K562 (cell line): ENCODE data around the gene ACBD6. TPM values are rescaled to one million over a fixed set of nuclear protein-coding genes. Genes with fewer than 3 reads are reported as not detected.

ENCODE experiments used
- ATF3 ChIP-seq, 2 experiments: fragments of 450-650 bp in 1 of 2; sonication (generic) in 1 of 2; formaldehyde crosslinking in 1 of 2; IDR thresholded peaks in 1 of 2; conservative IDR thresholded peaks in 1 of 2; 2 replicates each; pipeline versions ENCODE4 v1.6.1 to v1.8.1; 2016 to 2023; ENCODE audit warnings: mild to moderate bottlenecking in 2 of 2, moderate library complexity in 2 of 2, inconsistent platforms in 1 of 2, missing genetic modification reagents in 1 of 2
- CEBPG ChIP-seq, 3 experiments: fragments of 200-800 bp in 1 of 3; sonication (Bioruptor generic) in 1 of 3; sonication (generic) in 1 of 3; formaldehyde crosslinking in 1 of 3; IDR thresholded peaks in 2 of 3; conservative IDR thresholded peaks in 1 of 3; 2 replicates each; pipeline versions ENCODE4 v1.6.1 to v1.8.0; 2016 to 2022; ENCODE audit warnings: missing compliant biosample characterization in 2 of 3, missing genetic modification characterization in 2 of 3, mild to moderate bottlenecking in 1 of 3, missing genetic modification reagents in 1 of 3
- E2F8 ChIP-seq: fragments of 450-650 bp; IDR thresholded peaks from 2 replicates; pipeline ENCODE4 v1.7.1; 2018; ENCODE audit warnings: mild to moderate bottlenecking, low read depth; ENCODE audit not compliant: partially characterized antibody
- IRF1 ChIP-seq: sonication (generic); formaldehyde crosslinking; IDR thresholded peaks from 2 replicates; pipeline ENCODE4 v1.8.0; 2022; ENCODE audit warnings: missing genetic modification reagents, mild to moderate bottlenecking, borderline replicate concordance
- MCM2 ChIP-seq: fragments of 450-650 bp; IDR thresholded peaks from 2 replicates; pipeline ENCODE4 v1.6.1; 2017; ENCODE audit warnings: low read depth, mild to moderate bottlenecking
- MIER1 ChIP-seq: fragments of 450-650 bp; IDR thresholded peaks from 2 replicates; pipeline ENCODE4 v1.6.1; 2016; ENCODE audit warnings: antibody characterized with exemption, mild to moderate bottlenecking, low read depth
- NFRKB ChIP-seq: fragments of 450-650 bp; IDR thresholded peaks from 2 replicates; pipeline ENCODE4 v1.6.1; 2016; ENCODE audit warnings: low read depth
- PHF8 ChIP-seq: fragments of 200-600 bp; sonication (generic); IDR thresholded peaks from 2 replicates; pipeline ENCODE4 v1.6.1; 2012; ENCODE audit warnings: mixed run types, mild to moderate bottlenecking, inconsistent platforms, low read length, moderate library complexity, borderline replicate concordance
- PHTF2 ChIP-seq: fragments of 250-450 bp; sonication (Bioruptor Pico); IDR thresholded peaks from 2 replicates; pipeline ENCODE4 v1.5.0; 2021; ENCODE audit warnings: mild to moderate bottlenecking
- PTBP1 ChIP-seq: fragments of 200-400 bp; formaldehyde crosslinking; IDR thresholded peaks from 2 replicates; pipeline ENCODE4 v1.6.1; 2017; ENCODE audit warnings: low read depth, low read length
- ZMIZ1 ChIP-seq, 2 experiments: fragments of 150-350 bp in 1 of 2; IDR thresholded peaks; 2 replicates each; pipeline ENCODE4 v1.6.1; 2012 to 2016; ENCODE audit warnings: low read depth in 2 of 2, low read length in 2 of 2, mild to moderate bottlenecking in 1 of 2, moderate library complexity in 1 of 2
- ZNF707 ChIP-seq: fragments of 250-450 bp; sonication (Bioruptor Pico); conservative IDR thresholded peaks from 2 replicates; pipeline ENCODE4 v1.8.0; 2022; ENCODE audit warnings: inconsistent platforms, mild to moderate bottlenecking, moderate library complexity
- ZNF830 ChIP-seq: fragments of 250-450 bp; sonication (Bioruptor Pico); IDR thresholded peaks from 2 replicates; pipeline ENCODE4 v1.5.0; 2021; ENCODE audit warnings: mild to moderate bottlenecking
- polyA plus RNA-seq, 8 experiments: library from polyadenylated mRNA; depleted of rRNA in 4 of 8; stranded (reverse) in 5 of 8; unstranded in 3 of 8; fragments of >200 nt; fragmentation: Nextera tagmentation in 2 of 8; fragmentation: Illumina TruSeq in 1 of 8; extraction: Ambion mirVana in 2 of 8; extraction: Trizol in 1 of 8; gene quantifications; 2 replicates each; pipeline versions ENCODE4 v1.2.1 to v1.2.3, GENCODE V29; 2011 to 2014; ENCODE audit warnings: inconsistent platforms in 1 of 8, missing spikeins in 1 of 8
- total RNA-seq, 7 experiments: library from RNA; depleted of rRNA in 6 of 7; stranded (reverse); fragments of >200 nt in 6 of 7; fragmentation: Illumina TruSeq in 2 of 7; extraction: Trizol in 2 of 7; gene quantifications; 2 replicates each; pipeline versions ENCODE4 v1.2.1 to v1.2.3, GENCODE V29; 2011 to 2021; ENCODE audit warnings: low replicate concordance in 1 of 7
- TF ChIP-seq, protein P1 (sequence below): fragments of 450-650 bp; IDR thresholded peaks from 2 replicates; pipeline ENCODE4 v1.6.1; 2016; ENCODE audit warnings: antibody characterized with exemption

ACBD6 gene
- total and polyA plus RNA-seq, 9 of the 15 experiments (the other 6 are each of a cell fraction or from before 2014, with no cell fraction given) = 16.9 to 107 (median 77.7) TPM

GRCh38 chr1:180241716-180242544, 260.4 kb downstream of the ACBD6 start (continued):
- TF ChIP-seq IRF1 (no peak), ZNF707 (no peak), PTBP1 (no peak), MIER1 (peak; percentile 92), CEBPG (CRISPR knock-in tag; IDR thresholded peaks at IDR 0.05) (no peak), CEBPG (tag; conservative IDR thresholded peaks at IDR 0.05 in 1 of 2, IDR thresholded peaks at IDR 0.05 in 1 of 2) (no peak), PHTF2 (CRISPR knock-in tag) (no peak), MCM2 (no peak), PHF8 (no peak), E2F8 (no peak), ZMIZ1 (IDR thresholded peaks at IDR 0.05; ENCODE audit: low read depth in 2 of 2, low read length in 2 of 2) (no peak), NFRKB (0 out of 2 replicates have a peak, but pooled peaks have one; percentile 14), ATF3 (IDR thresholded peaks at IDR 0.05) (no peak), ATF3 (CRISPR knock-in tag; conservative IDR thresholded peaks at IDR 0.05) (no peak), ZNF830 (CRISPR knock-in tag) (no peak)
- TF ChIP-seq, protein P1, sequence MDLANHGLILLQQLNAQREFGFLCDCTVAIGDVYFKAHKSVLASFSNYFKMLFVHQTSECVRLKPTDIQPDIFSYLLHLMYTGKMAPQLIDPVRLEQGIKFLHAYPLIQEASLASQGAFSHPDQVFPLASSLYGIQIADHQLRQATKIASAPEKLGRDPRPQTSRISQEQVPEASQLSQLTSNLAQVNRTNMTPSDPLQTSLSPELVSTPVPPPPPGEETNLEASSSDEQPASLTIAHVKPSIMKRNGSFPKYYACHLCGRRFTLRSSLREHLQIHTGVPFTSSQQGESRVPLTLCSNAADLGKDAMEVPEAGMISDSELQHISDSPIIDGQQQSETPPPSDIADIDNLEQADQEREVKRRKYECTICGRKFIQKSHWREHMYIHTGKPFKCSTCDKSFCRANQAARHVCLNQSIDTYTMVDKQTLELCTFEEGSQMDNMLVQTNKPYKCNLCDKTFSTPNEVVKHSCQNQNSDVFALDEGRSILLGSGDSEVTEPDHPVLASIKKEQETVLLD = no peak
